ENCODE data around the gene CRACDL.
"Not testable (repeated sequence)": the region's sequence is repeated elsewhere in the genome, so short reads cannot be mapped to it uniquely, and the experiment has no call there.

The CRACDL gene

DNA sequence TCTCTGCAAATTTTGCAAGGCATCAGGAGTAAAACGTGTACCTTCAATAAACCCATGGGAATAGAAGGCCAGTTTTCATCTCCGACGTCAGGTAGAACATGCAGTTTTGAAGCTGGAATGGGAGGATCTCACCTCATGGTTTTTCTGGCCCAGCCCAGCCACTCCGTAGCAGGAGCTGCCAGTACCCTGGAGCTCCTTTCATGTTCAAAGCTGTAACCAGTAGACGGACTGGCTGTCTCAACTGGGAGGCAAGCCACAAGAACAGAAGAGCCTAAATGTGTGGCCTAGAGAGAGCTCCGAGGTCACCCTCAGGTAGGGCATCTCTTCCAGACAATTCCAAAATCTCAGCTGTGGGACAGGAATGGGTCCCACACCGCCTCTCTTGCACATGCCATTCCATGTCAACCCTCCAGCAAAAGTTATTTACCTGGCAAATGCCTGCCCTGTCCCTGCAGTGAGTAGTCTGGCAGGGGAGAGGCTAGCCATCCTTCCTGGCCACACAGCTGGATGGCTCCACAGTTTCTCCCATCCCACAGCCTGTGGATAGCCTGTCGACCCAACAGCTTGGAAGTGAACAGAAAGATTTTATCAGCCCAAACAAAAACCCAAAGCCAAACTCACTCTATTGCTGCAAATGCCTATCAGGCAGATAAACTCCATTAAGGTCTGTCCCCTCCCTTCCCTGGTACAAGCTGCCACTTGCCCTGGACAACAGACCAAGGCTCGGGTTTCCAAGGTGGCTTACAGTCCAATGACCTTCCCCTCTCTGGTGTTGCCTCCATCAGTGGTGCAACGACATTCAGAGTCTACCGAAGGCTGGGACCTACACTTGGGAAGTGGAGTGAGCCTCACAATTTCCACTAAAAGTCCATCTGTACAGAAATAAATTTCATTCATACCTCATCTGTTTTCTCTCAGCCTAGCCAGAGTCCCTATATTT, 27.8 kb downstream of the CRACDL start:
- no peak for DNase-seq (ENCODE audit: low read depth)

GRCh38 chr2:98907385-98907784, 28.6 kb downstream of the CRACDL start:
- DNase-seq (ENCODE audit: low read depth) = no peak

- DNase-seq (ENCODE audit: low read depth) = no peak
Observed at GRCh38 chr2:98903767-98904485, 32.1 kb downstream of the CRACDL start.

DNA sequence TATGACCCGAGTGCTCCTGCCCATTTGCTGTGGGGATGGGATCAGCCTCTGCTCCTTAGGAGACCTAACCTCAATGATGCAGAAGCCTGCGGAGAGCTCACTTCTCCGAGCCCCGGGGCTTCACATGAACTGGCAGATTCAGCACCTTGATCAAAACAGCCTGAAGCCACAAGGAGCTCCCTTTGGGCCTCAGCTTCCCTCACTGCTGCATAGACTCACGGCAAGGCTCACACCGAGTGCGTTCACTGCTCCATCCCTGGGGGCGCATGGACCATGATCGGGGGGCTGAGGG, 33.0 kb downstream of the CRACDL start:
- DNase-seq (ENCODE audit: low read depth) = no peak

DNA sequence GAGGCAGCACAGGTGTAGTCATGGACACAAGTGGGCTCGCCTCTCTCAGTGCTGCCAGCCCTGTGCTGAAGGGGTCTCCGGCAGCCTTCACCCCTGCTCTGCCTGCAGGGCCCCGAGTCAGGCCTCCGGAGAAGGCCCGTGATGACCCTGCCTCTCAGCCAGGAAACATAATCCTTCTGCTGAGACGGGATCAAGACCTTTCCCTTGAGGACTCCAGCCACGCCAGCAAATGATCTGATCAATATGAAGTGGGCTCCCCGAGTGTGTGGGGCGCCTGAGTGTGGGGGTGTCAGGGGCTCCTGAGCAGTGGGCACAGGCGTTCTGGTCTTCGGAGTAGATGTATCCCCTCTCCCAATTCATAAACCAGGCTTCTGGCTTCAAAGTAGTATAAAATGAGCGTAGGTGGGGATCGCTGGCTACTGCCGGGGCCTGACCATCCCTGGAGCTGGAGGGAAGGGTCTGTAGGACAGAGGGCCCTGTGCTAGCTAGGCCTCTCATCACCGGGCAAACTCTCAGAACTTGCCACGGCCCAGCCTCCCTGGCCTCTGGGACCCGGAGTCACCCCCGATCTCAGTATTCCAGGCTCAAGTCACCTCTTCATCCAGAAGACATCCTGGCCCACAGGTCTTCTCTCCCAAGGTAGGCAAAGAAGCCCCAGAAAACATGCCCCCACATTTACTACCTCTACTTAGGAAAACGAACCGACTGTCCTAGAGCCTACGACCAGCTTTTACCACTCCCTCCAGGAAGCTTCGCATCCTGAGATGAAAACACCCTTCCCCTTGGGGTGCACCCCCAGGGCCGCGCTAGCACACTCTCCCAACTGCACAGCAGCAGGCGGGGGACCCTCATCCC, 33.6 kb downstream of the CRACDL start:
- no peak for DNase-seq (ENCODE audit: low read depth)

- DNase-seq (ENCODE audit: low read depth) = no peak
Observed at GRCh38 chr2:98901702-98902101, 34.3 kb downstream of the CRACDL start.

- DNase-seq (ENCODE audit: low read depth) = no peak
Observed at GRCh38 chr2:98901291-98901690, 34.7 kb downstream of the CRACDL start.

GRCh38 chr2:98900721-98901120, 35.3 kb downstream of the CRACDL start:
- DNase-seq (ENCODE audit: low read depth) = no peak

DNA sequence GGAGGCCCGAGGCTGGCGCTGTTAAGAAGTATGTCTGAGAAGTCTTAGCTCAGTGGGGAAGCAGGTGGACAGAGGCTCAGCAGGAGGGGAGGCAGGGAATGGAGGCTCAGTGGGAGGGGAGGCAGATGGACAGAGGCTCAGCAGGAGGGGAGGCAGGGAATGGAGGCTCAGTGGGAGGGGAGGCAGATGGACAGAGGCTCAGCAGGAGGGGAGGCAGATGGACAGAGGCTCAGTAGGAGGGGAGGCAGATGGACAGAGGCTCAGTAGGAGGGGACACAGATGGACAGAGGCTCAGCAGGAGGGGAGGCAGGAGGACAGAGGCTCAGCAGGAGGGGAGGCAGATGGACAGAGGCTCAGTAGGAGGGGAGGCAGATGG, 36.3 kb downstream of the CRACDL start:
- DNase-seq (ENCODE audit: low read depth) = not testable (repeated sequence)

DNA sequence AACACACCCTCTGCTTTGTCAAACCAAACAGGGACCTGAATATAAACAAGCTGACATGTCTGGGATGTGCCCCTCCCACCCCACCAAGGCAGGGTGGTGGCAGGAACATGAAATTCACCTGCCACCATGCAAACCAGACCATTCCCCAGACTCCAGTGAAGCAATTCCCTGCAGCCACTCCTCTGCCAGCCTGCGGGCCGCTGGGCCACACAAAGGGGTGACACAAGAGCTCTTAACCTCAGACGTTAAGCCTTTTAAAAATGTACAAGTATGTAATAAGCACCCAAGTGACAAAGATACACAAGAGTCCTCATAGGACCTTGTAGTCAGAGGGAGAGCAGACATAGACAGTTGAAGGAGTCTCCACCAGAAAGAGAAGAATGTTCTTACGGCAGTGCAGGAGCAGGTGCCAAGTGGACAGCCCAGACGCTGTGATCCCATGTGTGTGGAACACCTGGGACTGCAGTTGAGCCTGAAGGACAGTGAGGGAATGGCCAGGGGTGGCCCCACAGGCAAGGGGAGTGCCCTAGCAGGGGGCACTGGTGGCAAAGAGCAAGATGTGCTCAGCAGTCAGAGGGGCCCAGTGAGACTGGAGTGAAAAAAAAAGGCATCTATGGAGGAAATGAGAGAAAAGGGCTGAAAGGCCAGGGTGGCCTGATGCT, 36.9 kb downstream of the CRACDL start:
- no peak for DNase-seq (ENCODE audit: low read depth)

DNA sequence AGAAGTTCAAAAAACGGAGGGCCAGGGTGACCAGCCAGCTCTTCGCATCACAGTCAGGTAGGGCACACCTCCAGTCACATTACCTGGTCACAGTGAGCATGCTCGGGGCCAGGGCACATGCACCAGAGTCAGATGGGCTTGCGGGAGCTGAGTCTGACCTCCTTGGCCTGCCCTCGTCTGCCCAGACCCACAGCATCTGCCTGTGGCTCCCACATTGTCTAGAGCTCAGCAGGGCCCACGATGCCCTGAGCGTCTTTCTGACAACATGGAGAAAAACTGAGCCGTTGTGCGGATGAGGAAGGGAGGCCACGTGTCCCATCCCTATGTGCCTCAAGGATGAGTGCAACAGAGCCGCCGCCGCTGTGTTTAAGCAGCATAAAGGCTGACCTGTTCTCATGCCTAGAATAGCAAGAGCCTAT, 37.6 kb downstream of the CRACDL start:
- DNase-seq (ENCODE audit: low read depth) = no peak

DNA sequence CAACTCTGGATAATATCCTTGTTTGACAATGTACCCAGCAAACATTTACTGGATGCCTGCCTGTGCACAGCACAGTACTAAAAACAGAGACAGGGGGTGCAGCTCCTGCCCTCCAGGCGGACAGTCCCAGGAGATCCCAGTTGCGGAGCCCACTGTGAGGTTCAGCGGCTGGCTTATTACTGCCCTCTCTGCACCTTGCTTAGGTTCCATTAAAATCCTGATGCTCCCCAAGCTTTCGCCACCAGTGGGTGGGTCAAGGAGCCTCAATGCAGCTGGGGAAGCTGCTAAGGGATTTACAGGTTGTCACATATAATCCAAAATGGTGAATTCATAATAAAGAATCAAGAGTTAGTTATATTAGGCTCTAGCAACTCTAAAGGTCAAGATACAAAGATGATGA, 38.3 kb downstream of the CRACDL start:
- DNase-seq (ENCODE audit: low read depth) = no peak

DNA sequence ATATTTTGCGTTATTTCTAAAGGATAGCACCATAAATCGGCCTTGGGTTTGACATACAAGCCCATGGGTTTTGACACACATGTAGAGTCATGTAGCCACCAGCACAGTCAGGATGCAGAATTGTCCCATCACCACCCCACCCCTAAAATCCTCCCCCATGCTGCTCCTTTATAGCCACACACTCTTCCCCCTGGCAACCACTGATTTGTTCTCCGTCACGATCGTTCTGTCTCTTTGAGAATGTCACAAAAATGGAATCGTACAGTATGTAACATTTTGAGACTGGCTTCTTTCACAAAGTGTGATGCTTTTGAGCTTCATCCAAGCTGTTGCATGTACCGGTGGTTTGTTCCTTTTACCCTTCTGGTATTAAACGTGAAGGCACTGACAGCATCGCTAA, 39.1 kb downstream of the CRACDL start:
- no peak for DNase-seq (ENCODE audit: low read depth)

GRCh38 chr2:98896416-98896815, 39.6 kb downstream of the CRACDL start:
- DNase-seq (ENCODE audit: low read depth) = no peak

DNA sequence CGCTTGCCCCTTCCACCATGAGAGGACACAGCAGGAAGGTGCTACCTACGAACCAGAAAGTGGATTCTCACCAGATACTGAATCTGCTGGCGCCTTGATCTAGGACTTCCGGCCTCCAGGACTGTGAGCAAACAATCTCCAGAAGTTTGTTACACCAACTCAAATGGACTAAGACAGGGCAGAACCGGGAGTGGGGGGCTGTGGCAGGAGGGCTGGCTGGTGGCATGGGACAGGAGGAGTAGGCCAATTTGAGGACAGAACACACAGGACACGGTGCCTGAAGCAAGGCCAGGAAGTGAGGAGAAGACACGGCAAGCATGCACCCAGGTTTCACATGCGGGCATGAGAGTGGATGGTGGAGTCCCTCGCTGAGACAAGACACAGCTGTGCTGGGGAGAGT, 40.1 kb downstream of the CRACDL start:
- no peak for DNase-seq (ENCODE audit: low read depth)

DNA sequence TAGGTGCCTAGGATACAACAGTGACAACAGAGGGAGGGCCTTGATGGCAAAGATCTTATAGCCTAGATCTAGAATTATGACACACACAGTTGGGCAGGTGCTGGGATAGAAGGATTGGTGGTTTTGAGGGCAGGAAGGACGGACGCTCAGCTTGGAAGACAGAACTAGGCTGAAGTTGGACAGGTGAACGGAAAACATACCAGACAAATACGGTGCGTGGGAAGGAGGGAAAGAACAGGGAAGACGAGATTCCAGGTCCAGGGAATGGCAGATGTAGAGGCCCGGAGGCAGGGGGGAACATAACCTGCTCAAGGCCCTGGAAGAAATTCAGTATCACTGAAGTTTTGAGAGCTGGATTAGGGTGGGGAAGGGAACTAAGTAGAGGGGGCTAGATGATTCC, 40.8 kb downstream of the CRACDL start:
- DNase-seq (ENCODE audit: low read depth) = no peak

GRCh38 chr2:98894331-98895000, 41.6 kb downstream of the CRACDL start:
- DNase-seq (ENCODE audit: low read depth) = no peak

- DNase-seq (ENCODE audit: low read depth) = no peak
Observed at GRCh38 chr2:98893911-98894321, 42.1 kb downstream of the CRACDL start.

GRCh38 chr2:98892871-98893270, 43.2 kb downstream of the CRACDL start:
- no peak for DNase-seq (ENCODE audit: low read depth)

DNA sequence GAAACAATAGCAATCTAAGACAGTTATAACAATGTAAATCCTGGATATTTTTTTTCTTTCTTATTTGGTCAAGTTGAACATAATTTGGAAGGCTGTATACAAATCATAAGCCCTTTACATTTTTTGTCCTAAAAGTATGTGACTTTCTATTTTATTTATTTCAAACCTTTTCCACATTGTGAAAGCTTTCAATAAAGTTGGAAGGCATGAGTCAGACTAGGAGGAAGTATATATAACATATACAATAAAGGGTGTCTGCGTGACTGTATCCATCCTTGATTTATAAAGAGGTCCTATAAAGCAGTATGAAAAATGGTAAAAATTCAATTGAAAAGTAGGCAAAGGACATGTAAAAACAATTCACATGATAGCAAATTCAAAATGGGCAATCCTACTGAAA, 44.4 kb downstream of the CRACDL start:
- no peak for DNase-seq (ENCODE audit: low read depth)

DNA sequence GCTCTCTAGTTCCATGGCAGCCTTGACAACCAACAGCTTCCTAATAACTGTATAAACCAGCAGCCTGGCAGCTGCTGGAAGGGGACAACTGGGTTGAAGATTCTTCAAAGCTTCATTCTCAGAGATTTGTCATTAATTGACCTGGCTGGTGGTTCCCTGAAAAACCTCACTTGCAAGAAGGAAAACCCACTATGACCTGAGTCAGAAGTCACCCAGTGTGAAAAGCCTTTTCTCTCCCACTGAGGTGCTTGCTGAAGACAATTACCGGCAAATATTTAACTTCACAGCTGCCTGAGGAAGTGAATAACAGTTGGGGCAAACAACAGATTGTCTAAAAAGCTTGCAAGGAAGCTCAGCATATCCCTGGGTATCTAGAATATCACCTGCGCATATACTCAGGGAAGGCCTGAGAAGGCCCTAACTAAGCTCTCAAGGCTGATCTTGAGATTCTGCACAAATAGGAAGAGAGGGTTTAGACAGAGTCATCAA, 49.9 kb downstream of the CRACDL start:
- DNase-seq (ENCODE audit: low read depth) = no peak
